Ovary (tissue), 9 donors: ENCODE data around the gene ZDHHC24. TPM values are rescaled to one million over a fixed set of nuclear protein-coding genes. Genes with fewer than 3 reads are reported as not detected.

Source experiments
- DNase-seq, 5 donors: peaks; one replicate each; pipeline ENCODE4 v3.0.0-alpha.2; 2019 to 2020
- H3K27ac ChIP-seq, 2 donors: fragments of 200-600 bp; one replicate each; pipeline versions ENCODE4 v1.5.1 to v1.8.0; 2019 to 2022
- H3K27me3 ChIP-seq: fragments of 200-600 bp; one replicate; pipeline ENCODE4 v1.8.0; 2022
- H3K36me3 ChIP-seq: fragments of 200-600 bp; sonication (generic); one replicate; pipeline ENCODE4 v1.5.1; 2019
- H3K4me1 ChIP-seq: one replicate; pipeline ENCODE4 v1.8.1; 2013; ENCODE audit warnings: mild to moderate bottlenecking, moderate library complexity; ENCODE audit not compliant: insufficient read depth
- H3K4me3 ChIP-seq: fragments of 200-600 bp; sonication (generic); one replicate; pipeline ENCODE4 v1.5.1; 2017
- H3K9me3 ChIP-seq, 2 donors: fragments of 200-600 bp in 1 of 2; sonication (generic) in 1 of 2; one replicate each; pipeline versions ENCODE4 v1.5.1 to v1.8.1; 2013 to 2019; ENCODE audit warnings: mild to moderate bottlenecking in 1 of 2, moderate library complexity in 1 of 2
- EP300 ChIP-seq: sonication (generic); formaldehyde crosslinking; IDR thresholded peaks from one replicate; pipeline ENCODE4 v1.6.1; 2017; ENCODE audit warnings: antibody characterized with exemption
- POLR2A ChIP-seq: fragments of 450-650 bp; IDR thresholded peaks from one replicate; pipeline ENCODE4 v1.6.1; 2017; ENCODE audit warnings: antibody characterized with exemption, mild to moderate bottlenecking, moderate library complexity
- WGBS, 3 donors: extraction: QIAGEN DNeasy Blood & Tissue Kit in 1 of 3; methylation state at CpG; one replicate each; pipeline versions ENCODE4 v1.1.5 to v1.1.7; 2013 to 2017; 5-methylcytosine and 5-hydroxymethylcytosine counted together
- intact Hi-C, 4 donors: fragments of 100-400 bp; cut with DNase I; formaldehyde crosslinking; loops; one replicate each; pipeline versions ENCODE4 v1.11.0 to v1.15.1; 2022 to 2023
- polyA plus RNA-seq, 2 donors: library from polyadenylated mRNA; stranded (reverse); fragments of 200-250 nt in 1 of 2; fragments of 350-450 nt in 1 of 2; fragmentation: Illumina TruSeq in 1 of 2; extraction: RNeasy Lipid Tissue Mini Kit (QIAGEN cat#74804) in 1 of 2; gene quantifications; one replicate each; pipeline ENCODE4 v1.2.3, GENCODE V29; 2013 to 2014
- total RNA-seq, 7 donors: library from RNA; depleted of rRNA in 2 of 7; stranded (reverse); fragments of >200 nt in 2 of 7; fragmentation: NEBNext Ultra II Directional in 3 of 7; extraction: Animal tissue kit (Norgen Biotek cat#: 25700) in 3 of 7; gene quantifications; one replicate each; pipeline versions ENCODE4 v1.1.0 to v1.2.4, GENCODE V29; 2016 to 2023
- TF ChIP-seq, protein P1 (sequence below), 3 donors: fragments of 450-650 bp in 2 of 3; fragments of 200-600 bp in 1 of 3; IDR thresholded peaks; one replicate each; pipeline versions ENCODE4 v1.5.1 to v1.8.0; 2016 to 2022; ENCODE audit warnings: antibody characterized with exemption in 3 of 3, mild to moderate bottlenecking in 1 of 3
- donor health status: DM: no; HTN: no; CAD: no; lungs with moderate emphysema.
- donor health status: DM: no; HTN: no; CAD: no.
- donor health status: Bipolar disorder and iron deficiency.
- donor health status: DM: yes; HTN: yes; CAD: no.
- donor health status: DM: no; HTN: no; CAD: no.
- donor health status: DM: yes; HTN: yes; CAD: no.

ZDHHC24 gene
- total and polyA plus RNA-seq, 9 donors = 5.1 to 14.5 (median 8.9) TPM

DNA sequence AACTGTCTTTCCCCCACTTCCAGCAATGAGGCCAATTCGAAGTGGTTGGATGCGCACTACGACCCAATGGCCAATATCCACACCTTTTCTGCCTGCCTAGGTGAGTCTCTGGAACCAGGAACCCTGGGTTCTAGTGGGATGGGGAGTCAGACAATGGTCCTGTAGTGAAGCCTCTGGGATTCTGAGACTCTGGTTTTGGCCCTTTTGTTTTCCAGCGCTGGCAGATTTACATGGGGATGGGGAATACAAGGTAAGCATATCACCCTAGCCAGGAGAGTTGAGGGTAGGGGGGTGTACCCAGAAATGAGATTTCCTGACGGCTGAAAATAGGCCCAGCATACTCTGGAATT, 34.9 kb downstream of the ZDHHC24 start:
- intact Hi-C loops = no loop called here
- WGBS, 3 donors = 2 to 3% (median 2%) methylated on average over 5 of the region's 5 CpGs
- no peak for TF ChIP-seq POLR2A
- TF ChIP-seq, protein P1, sequence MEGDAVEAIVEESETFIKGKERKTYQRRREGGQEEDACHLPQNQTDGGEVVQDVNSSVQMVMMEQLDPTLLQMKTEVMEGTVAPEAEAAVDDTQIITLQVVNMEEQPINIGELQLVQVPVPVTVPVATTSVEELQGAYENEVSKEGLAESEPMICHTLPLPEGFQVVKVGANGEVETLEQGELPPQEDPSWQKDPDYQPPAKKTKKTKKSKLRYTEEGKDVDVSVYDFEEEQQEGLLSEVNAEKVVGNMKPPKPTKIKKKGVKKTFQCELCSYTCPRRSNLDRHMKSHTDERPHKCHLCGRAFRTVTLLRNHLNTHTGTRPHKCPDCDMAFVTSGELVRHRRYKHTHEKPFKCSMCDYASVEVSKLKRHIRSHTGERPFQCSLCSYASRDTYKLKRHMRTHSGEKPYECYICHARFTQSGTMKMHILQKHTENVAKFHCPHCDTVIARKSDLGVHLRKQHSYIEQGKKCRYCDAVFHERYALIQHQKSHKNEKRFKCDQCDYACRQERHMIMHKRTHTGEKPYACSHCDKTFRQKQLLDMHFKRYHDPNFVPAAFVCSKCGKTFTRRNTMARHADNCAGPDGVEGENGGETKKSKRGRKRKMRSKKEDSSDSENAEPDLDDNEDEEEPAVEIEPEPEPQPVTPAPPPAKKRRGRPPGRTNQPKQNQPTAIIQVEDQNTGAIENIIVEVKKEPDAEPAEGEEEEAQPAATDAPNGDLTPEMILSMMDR (IDR thresholded peaks at IDR 0.05) = no peak
- TF ChIP-seq EP300 = no peak
- Histone ChIP-seq H3K9me3 (no peaks in the 10 kb centered on the region), H3K4me3 (peak overlapping the region; percentile 94), H3K27me3 (no peaks in the 10 kb centered on the region), H3K36me3 (no peaks in the 10 kb centered on the region), H3K27ac (peak overlapping the region in 1 of 2 donors; percentile 43), H3K4me1 (peaks cover 2% of the 10 kb centered on the region)
- DNase-seq = no peak

DNA sequence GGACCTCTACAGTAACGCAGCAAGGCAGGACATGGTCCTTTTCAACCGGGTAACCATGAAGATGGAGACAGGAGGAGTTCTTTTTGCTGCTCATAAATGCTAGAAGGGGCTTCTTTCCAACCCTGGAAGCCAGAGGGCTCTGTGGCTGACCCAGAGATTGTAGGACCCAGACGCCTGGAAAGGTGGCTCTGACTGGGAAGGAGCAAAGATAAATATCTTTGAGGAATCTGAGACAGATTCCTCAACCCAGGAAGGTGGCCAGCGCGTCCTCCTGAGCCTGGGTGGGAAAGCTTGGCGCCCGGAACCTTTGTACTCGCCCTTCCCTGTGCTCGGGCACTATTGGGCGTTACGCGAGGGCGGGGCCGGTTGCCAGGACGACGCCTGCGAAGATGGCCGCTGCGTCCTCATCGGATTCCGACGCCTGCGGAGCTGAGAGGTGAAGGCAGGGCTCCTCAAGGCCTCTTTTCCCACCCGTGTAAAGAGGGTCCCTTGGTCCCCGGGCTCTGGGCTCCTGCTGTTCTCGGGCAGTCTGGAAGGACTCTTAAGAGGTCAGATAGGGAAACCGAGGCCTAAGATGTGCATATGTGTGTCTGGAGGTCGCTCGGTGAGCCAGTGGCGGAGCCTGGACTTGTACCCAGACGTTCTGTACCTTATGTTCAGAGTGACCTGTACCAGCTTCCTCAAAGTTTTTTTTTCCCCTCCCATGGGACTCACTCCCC, 35.4 kb downstream of the ZDHHC24 start, which contains the start of gene BBS1:
Gene BBS1, plus strand, starts transcription at position 365 of the 719 bp plus-strand sequence. Its CDS starts 25 bp downstream, at position 390.
- 0 to 1% (median 0%) methylated on average over 28 to 31 of the region's 31 CpGs for WGBS, 3 donors
- H3K4me3 ChIP-seq = peak within 1 kb of the TSS; percentile 94
- H3K9me3 ChIP-seq = no peaks in the 10 kb centered on the region
- peaks cover 2% of the 10 kb centered on the region for H3K4me1 ChIP-seq
- H3K36me3 ChIP-seq = no peaks in the 10 kb centered on the region
- intact Hi-C loops = no loop called here
- peak; percentile 81 to 93 (median 89) for DNase-seq
- TF ChIP-seq POLR2A (peak; percentile 42), EP300 (no peak)
- H3K27ac ChIP-seq = peak within 1 kb of the TSS in 1 of 2 donors; percentile 43
- H3K27me3 ChIP-seq = no peaks in the 10 kb centered on the region

DNA sequence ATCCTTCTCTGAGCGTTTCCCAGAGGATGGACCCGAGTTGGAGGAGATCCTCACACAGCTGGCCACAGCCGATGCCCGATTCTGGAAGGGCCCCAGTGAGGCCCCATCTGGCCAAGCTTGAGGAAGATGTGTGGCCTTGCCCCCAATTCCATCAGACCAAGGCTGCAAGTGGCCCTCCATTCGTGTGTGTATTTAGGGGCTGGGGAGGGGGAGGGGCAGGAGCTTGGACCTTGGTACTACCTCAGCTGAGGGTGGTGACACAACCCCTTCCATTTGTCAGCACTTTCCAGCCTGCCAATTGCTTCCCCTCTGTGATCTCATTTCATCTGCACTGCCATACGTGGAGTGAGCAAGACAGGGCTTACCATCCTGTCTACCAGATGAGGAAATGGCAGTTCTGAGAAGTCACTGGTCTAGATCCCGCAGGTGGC, 36.7 kb downstream of the ZDHHC24 start:
- H3K4me1 ChIP-seq = peaks cover 2% of the 10 kb centered on the region
- TF ChIP-seq, protein P1 (IDR thresholded peaks at IDR 0.05) = no peak
- TF ChIP-seq EP300 (no peak), POLR2A (no peak)
- H3K9me3 ChIP-seq = no peaks in the 10 kb centered on the region
- no peaks in the 10 kb centered on the region for H3K36me3 ChIP-seq
- no peak overlapping the region for H3K27ac ChIP-seq
- intact Hi-C loops = no loop called here
- DNase-seq = no peak
- no peaks in the 10 kb centered on the region for H3K27me3 ChIP-seq
- 58 to 71% (median 64%) methylated on average over 7 of the region's 7 CpGs for WGBS, 3 donors
- no peak overlapping the region for H3K4me3 ChIP-seq

DNA sequence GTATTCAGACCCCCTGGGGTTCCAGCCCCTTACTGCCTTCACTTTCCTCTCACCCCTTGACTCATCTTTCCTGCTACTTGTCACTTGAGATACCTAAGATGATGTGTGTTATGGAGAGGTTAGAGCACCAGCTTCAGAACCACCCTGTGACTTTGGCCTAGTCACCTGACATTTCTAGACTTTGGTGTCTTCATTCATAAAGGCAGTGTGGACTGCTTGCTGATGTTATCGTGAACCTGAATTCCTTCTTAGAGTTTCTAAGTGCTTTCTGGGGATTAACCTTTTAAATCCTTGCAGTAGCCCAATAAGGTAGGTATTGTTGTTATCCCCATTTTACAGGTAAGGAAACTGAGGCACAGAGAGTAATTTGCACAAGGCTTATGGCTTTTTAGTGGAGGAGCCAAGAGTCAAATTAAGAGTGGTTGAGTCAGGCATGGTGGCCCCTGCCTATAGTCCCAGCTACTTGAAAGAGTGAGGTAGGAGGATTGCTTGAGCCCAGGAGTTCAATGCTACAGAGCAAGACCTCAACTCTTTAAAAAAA, 40.5 kb downstream of the ZDHHC24 start:
- 0 to 88% (median 86%) methylated on average over 1 of the region's 1 CpG for WGBS, 3 donors
- H3K36me3 ChIP-seq = no peaks in the 10 kb centered on the region
- no peaks in the 10 kb centered on the region for H3K27me3 ChIP-seq
- DNase-seq = no peak
- intact Hi-C loops = no loop called here
- no peak overlapping the region for H3K4me3 ChIP-seq
- TF ChIP-seq, protein P1 (IDR thresholded peaks at IDR 0.05) = no peak
- TF ChIP-seq EP300 (no peak), POLR2A (no peak)
- H3K4me1 ChIP-seq = no peaks in the 10 kb centered on the region
- no peak overlapping the region for H3K27ac ChIP-seq
- H3K9me3 ChIP-seq = no peaks in the 10 kb centered on the region

DNA sequence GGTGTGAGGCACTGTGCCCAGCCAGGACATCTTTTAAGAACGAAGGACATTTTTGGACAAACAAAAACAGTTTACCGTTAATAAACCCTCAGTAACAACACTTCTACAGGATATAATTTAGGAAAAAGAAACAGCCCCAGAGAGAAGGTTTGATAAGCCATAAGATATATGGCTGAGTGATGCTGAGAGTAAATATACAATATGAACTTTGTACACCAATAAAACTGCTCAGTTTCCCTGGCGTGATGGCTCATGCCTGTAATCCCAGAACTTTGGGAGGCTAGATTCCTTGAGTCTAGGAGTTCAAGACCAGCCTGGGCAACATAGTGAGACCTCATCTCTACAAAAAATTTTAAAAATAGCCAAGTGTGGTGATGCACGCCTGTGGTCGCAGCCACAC, 47.3 kb downstream of the ZDHHC24 start:
- Histone ChIP-seq H3K27me3 (no peaks in the 10 kb centered on the region), H3K4me3 (no peak overlapping the region), H3K27ac (no peak overlapping the region), H3K4me1 (no peaks in the 10 kb centered on the region), H3K36me3 (no peaks in the 10 kb centered on the region), H3K9me3 (no peaks in the 10 kb centered on the region)
- whole genome bisulfite sequencing, 3 donors = 83 to 89% (median 86%) methylated on average over 5 of the region's 5 CpGs
- no peak for DNase-seq
- intact Hi-C loops = no loop called here
- no peak for TF ChIP-seq EP300
- TF ChIP-seq, protein P1 (IDR thresholded peaks at IDR 0.05) = no peak
